CD14-positive monocyte (primary cell): ENCODE data around the gene LBP. TPM values are rescaled to one million over a fixed set of nuclear protein-coding genes. Genes with fewer than 3 reads are reported as not detected.

Experiments used
- DNase-seq, 3 donors: peaks; one replicate each; pipeline ENCODE4 v3.0.0-alpha.2; 2011 to 2022
- H2AFZ ChIP-seq: 2 replicates; pipeline ENCODE4 v1.6.0; 2012; ENCODE audit warnings: mild to moderate bottlenecking, low read depth, low read length, inconsistent platforms; ENCODE audit not compliant: insufficient read depth, poor library complexity, severe bottlenecking
- H3K27ac ChIP-seq, 2 donors: 1 replicate in 1 of 2; 2 replicates in 1 of 2; pipeline ENCODE4 v1.5.1; 2012 to 2013; ENCODE audit warnings: low read length in 2 of 2, control low read depth in 1 of 2, inconsistent platforms in 1 of 2, low read depth in 1 of 2, mild to moderate bottlenecking in 1 of 2
- H3K27me3 ChIP-seq, 2 donors: one replicate each; pipeline versions ENCODE4 v1.6.0 to v1.6.1; 2011 to 2013; ENCODE audit warnings: low read length in 2 of 2; ENCODE audit not compliant: control insufficient read depth in 2 of 2, insufficient read depth in 2 of 2
- H3K36me3 ChIP-seq, 2 donors: replicated peaks in 1 of 2; 1 replicate in 1 of 2; 2 replicates in 1 of 2; pipeline versions ENCODE4 v1.5.1 to v1.6.1; 2012 to 2013; ENCODE audit warnings: low read length in 2 of 2, control low read depth in 1 of 2, inconsistent platforms in 1 of 2, mild to moderate bottlenecking in 1 of 2; ENCODE audit not compliant: insufficient read depth in 2 of 2, control insufficient read depth in 1 of 2
- H3K4me1 ChIP-seq, 2 donors: 1 replicate in 1 of 2; 2 replicates in 1 of 2; pipeline versions ENCODE4 v1.5.1 to v1.6.1; 2012 to 2013; ENCODE audit warnings: low read length in 2 of 2, control low read depth in 1 of 2, inconsistent platforms in 1 of 2, mild to moderate bottlenecking in 1 of 2, moderate library complexity in 1 of 2; ENCODE audit not compliant: insufficient read depth in 2 of 2, control insufficient read depth in 1 of 2
- H3K4me2 ChIP-seq: replicated peaks from 2 replicates; pipeline ENCODE3; 2012; ENCODE audit warnings: low read length, moderate library complexity, mild to moderate bottlenecking; ENCODE audit not compliant: poor library complexity, severe bottlenecking; ENCODE audit errors: extremely low read depth
- H3K4me3 ChIP-seq, 3 experiments: fragments of 200-600 bp in 1 of 3; sonication (generic) in 1 of 3; replicated peaks in 1 of 3; 1 replicate in 2 of 3; 2 replicates in 1 of 3; pipeline ENCODE4 v1.5.1; 2011 to 2013; ENCODE audit warnings: low read length in 3 of 3, mild to moderate bottlenecking in 3 of 3, control low read depth in 2 of 3, low read depth in 2 of 3, inconsistent platforms in 1 of 3, moderate library complexity in 1 of 3
- H3K79me2 ChIP-seq: 2 replicates; pipeline ENCODE4 v1.6.0; 2012; ENCODE audit warnings: mild to moderate bottlenecking, control low read depth, inconsistent platforms, low read length, moderate library complexity; ENCODE audit not compliant: insufficient read depth
- H3K9ac ChIP-seq: 2 replicates; pipeline ENCODE4 v1.6.0; 2017; ENCODE audit warnings: low read length, mild to moderate bottlenecking; ENCODE audit not compliant: insufficient read depth, poor library complexity, severe bottlenecking
- H3K9me3 ChIP-seq, 2 donors: replicated peaks in 1 of 2; 1 replicate in 1 of 2; 2 replicates in 1 of 2; pipeline versions ENCODE4 v1.5.1 to v1.6.1; 2012 to 2013; ENCODE audit warnings: low read length in 2 of 2, control low read depth in 1 of 2; ENCODE audit not compliant: control insufficient read depth in 1 of 2, insufficient read depth in 1 of 2
- H4K20me1 ChIP-seq: 2 replicates; pipeline ENCODE4 v1.6.0; 2012; ENCODE audit warnings: mild to moderate bottlenecking, low read length, control low read depth, moderate library complexity; ENCODE audit not compliant: insufficient read depth
- H3K27ac Mint-ChIP-seq, 7 donors: one replicate each; pipeline ENCODE4 v1.8.0; 2020; ENCODE audit warnings: mild to moderate bottlenecking in 7 of 7, mixed read lengths in 7 of 7, moderate library complexity in 6 of 7, inconsistent platforms in 2 of 7
- H3K27me3 Mint-ChIP-seq, 3 donors: one replicate each; pipeline ENCODE4 v1.8.0; 2021 to 2022; ENCODE audit warnings: low read depth in 3 of 3, mild to moderate bottlenecking in 3 of 3, mixed read lengths in 3 of 3, moderate library complexity in 3 of 3, inconsistent platforms in 1 of 3
- H3K36me3 Mint-ChIP-seq, 2 donors: one replicate each; pipeline ENCODE4 v1.8.0; 2020; ENCODE audit warnings: mixed read lengths in 2 of 2, inconsistent platforms in 1 of 2, mild to moderate bottlenecking in 1 of 2
- H3K4me1 Mint-ChIP-seq: one replicate; pipeline ENCODE4 v1.8.0; 2020; ENCODE audit warnings: mild to moderate bottlenecking, mixed read lengths
- H3K4me3 Mint-ChIP-seq, 2 donors: one replicate each; pipeline ENCODE4 v1.8.0; 2020; ENCODE audit warnings: mild to moderate bottlenecking in 2 of 2, mixed read lengths in 2 of 2, moderate library complexity in 1 of 2
- H3K9me3 Mint-ChIP-seq, 7 donors: one replicate each; pipeline ENCODE4 v1.8.0; 2020 to 2022; ENCODE audit warnings: mixed read lengths in 7 of 7, mild to moderate bottlenecking in 6 of 7, moderate library complexity in 6 of 7, inconsistent platforms in 2 of 7
- WGBS: methylation state at CpG from one replicate; pipeline ENCODE4 v1.1.5; 2013; ENCODE audit warnings: missing lambda C conversion rate; ENCODE audit not compliant: insufficient coverage; 5-methylcytosine and 5-hydroxymethylcytosine counted together
- intact Hi-C, 2 donors: fragments of 100-400 bp; cut with micrococcal nuclease; formaldehyde crosslinking; loops; one replicate each; pipeline versions ENCODE4 v1.15.0 to v1.15.1; 2023
- polyA plus RNA-seq, 3 donors: library from polyadenylated mRNA; depleted of rRNA in 1 of 3; unstranded in 2 of 3; stranded (reverse) in 1 of 3; fragments of 300-500 nt in 2 of 3; fragments of >200 nt in 1 of 3; fragmentation: Illumina TruSeq in 2 of 3; gene quantifications; 1 replicate in 2 of 3; 2 replicates in 1 of 3; pipeline ENCODE4 v1.2.3, GENCODE V29; 2012 to 2021
- TF ChIP-seq, protein P1 (sequence below): fragments of 200-600 bp; IDR thresholded peaks from one replicate; pipeline ENCODE4 v1.8.0; 2022; ENCODE audit warnings: antibody characterized with exemption, mild to moderate bottlenecking

Gene LBP
- polyA plus RNA-seq, 3 donors, result not detected

- Mint-ChIP-seq H3K9me3 (peaks cover 0 to 5% (median 2%) of the 10 kb centered on the region in 7 donors), H3K27me3 (peaks cover 8 to 15% (median 10%) of the 10 kb centered on the region in 3 donors), H3K36me3 (no peaks in the 10 kb centered on the region), H3K4me3 (no peak overlapping the region), H3K4me1 (no peaks in the 10 kb centered on the region), H3K27ac (peak overlapping the region in 1 of 7 donors; percentile 47)
- Histone ChIP-seq H3K4me3 (no peak overlapping the region), H3K27me3 (peaks cover 0 to under 1% of the 10 kb centered on the region in 2 donors), H3K27ac (no peak overlapping the region), H4K20me1 (no peaks in the 10 kb centered on the region), H3K4me2 (no peak overlapping the region), H3K9me3 (no peaks in the 10 kb centered on the region), H3K9ac (no peak overlapping the region), H3K36me3 (no peaks in the 10 kb centered on the region), H2AFZ (no peak overlapping the region), H3K79me2 (no peaks in the 10 kb centered on the region), H3K4me1 (no peaks in the 10 kb centered on the region)
- intact Hi-C loops, result no loop called here
- TF ChIP-seq, protein P1, sequence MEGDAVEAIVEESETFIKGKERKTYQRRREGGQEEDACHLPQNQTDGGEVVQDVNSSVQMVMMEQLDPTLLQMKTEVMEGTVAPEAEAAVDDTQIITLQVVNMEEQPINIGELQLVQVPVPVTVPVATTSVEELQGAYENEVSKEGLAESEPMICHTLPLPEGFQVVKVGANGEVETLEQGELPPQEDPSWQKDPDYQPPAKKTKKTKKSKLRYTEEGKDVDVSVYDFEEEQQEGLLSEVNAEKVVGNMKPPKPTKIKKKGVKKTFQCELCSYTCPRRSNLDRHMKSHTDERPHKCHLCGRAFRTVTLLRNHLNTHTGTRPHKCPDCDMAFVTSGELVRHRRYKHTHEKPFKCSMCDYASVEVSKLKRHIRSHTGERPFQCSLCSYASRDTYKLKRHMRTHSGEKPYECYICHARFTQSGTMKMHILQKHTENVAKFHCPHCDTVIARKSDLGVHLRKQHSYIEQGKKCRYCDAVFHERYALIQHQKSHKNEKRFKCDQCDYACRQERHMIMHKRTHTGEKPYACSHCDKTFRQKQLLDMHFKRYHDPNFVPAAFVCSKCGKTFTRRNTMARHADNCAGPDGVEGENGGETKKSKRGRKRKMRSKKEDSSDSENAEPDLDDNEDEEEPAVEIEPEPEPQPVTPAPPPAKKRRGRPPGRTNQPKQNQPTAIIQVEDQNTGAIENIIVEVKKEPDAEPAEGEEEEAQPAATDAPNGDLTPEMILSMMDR, result no peak
- 84% methylated on average over 12 of the region's 16 CpGs for WGBS
- no peak for DNase-seq
These were observed 2.8 kb upstream of the LBP start for GRCh38 chr20:38343311-38344106.

- no peaks in the 10 kb centered on the region for H3K4me1 Mint-ChIP-seq
- H3K9me3 Mint-ChIP-seq, result peaks cover 0 to under 1% (median 0%) of the 10 kb centered on the region in 7 donors
- H3K27ac ChIP-seq, result no peak overlapping the region
- H3K27ac Mint-ChIP-seq, result peak overlapping the region in 1 of 7 donors; percentile 57
- no peaks in the 10 kb centered on the region for H3K36me3 Mint-ChIP-seq
- H2AFZ ChIP-seq, result no peak overlapping the region
- DNase-seq, result no peak
- no peaks in the 10 kb centered on the region for H3K9me3 ChIP-seq
- TF ChIP-seq, protein P1, result no peak
- H3K79me2 ChIP-seq, result no peaks in the 10 kb centered on the region
- no peaks in the 10 kb centered on the region for H3K4me1 ChIP-seq
- H3K27me3 ChIP-seq, result no peaks in the 10 kb centered on the region
- intact Hi-C loops, result no loop called here
- no peak overlapping the region for H3K4me3 Mint-ChIP-seq
- peaks cover 8 to 11% (median 11%) of the 10 kb centered on the region in 3 donors for H3K27me3 Mint-ChIP-seq
- no peaks in the 10 kb centered on the region for H3K36me3 ChIP-seq
- WGBS, result 100% methylated on average over 4 of the region's 5 CpGs
- no peak overlapping the region for H3K9ac ChIP-seq
- H3K4me2 ChIP-seq, result no peak overlapping the region
- H4K20me1 ChIP-seq, result no peaks in the 10 kb centered on the region
- H3K4me3 ChIP-seq, result no peak overlapping the region
These were observed 2.1 kb upstream of the LBP start for GRCh38 chr20:38344107-38344701.
